K562 (cell line): ENCODE results near the gene LEPR. TPM values are rescaled to one million over a fixed set of nuclear protein-coding genes. Genes with fewer than 3 reads are reported as not detected.

ENCODE experiments used
- CBX8 ChIP-seq: fragments of 200-600 bp; sonication (generic); IDR thresholded peaks from 2 replicates; pipeline ENCODE4 v1.6.1; 2012; ENCODE audit warnings: borderline replicate concordance, mixed run types, low read depth, mild to moderate bottlenecking, moderate library complexity, mixed read lengths, low read length, control low read depth, inconsistent platforms; ENCODE audit not compliant: poor library complexity, severe bottlenecking; ENCODE audit errors: extremely low read depth
- CEBPB ChIP-seq: fragments of 450-650 bp; IDR thresholded peaks from 2 replicates; pipeline ENCODE4 v1.6.1; 2016; ENCODE audit warnings: missing genetic modification characterization, missing compliant biosample characterization
- COPS2 ChIP-seq: fragments of 450-650 bp; conservative IDR thresholded peaks from 2 replicates; pipeline ENCODE4 v1.6.1; 2016; ENCODE audit warnings: mild to moderate bottlenecking, moderate library complexity
- CSDE1 ChIP-seq, 2 experiments: fragments of 450-650 bp; IDR thresholded peaks; 2 replicates each; pipeline ENCODE4 v1.6.1; 2016; ENCODE audit warnings: mild to moderate bottlenecking in 1 of 2
- ETV6 ChIP-seq, 3 experiments: fragments of 150-350 bp in 1 of 3; sonication (generic) in 1 of 3; formaldehyde crosslinking in 1 of 3; IDR thresholded peaks; 2 replicates each; pipeline versions ENCODE4 v1.6.1 to v1.8.0; 2014 to 2022; ENCODE audit warnings: borderline replicate concordance in 2 of 3, low read depth in 2 of 3, antibody characterized with exemption in 1 of 3, low read length in 1 of 3, mild to moderate bottlenecking in 1 of 3, missing genetic modification reagents in 1 of 3
- GTF2E2 ChIP-seq: fragments of 200-800 bp; sonication (Bioruptor generic); IDR thresholded peaks from 2 replicates; pipeline ENCODE4 v1.6.1; 2016; ENCODE audit warnings: missing genetic modification characterization, missing compliant biosample characterization
- HDAC1 ChIP-seq, 2 experiments: fragments of 450-650 bp; IDR thresholded peaks; 2 replicates each; pipeline ENCODE4 v1.6.1; 2016 to 2017; ENCODE audit warnings: inconsistent platforms in 1 of 2, mild to moderate bottlenecking in 1 of 2, moderate library complexity in 1 of 2
- HDAC3 ChIP-seq: fragments of 450-650 bp; IDR thresholded peaks from 2 replicates; pipeline ENCODE4 v1.6.1; 2018; ENCODE audit warnings: borderline replicate concordance, mild to moderate bottlenecking, moderate library complexity; ENCODE audit not compliant: partially characterized antibody
- ILK ChIP-seq: fragments of 450-650 bp; IDR thresholded peaks from 2 replicates; pipeline ENCODE4 v1.6.1; 2016; ENCODE audit warnings: missing genetic modification characterization, low read depth, mild to moderate bottlenecking, missing compliant biosample characterization, moderate library complexity, borderline replicate concordance
- L3MBTL2 ChIP-seq: fragments of 450-650 bp; IDR thresholded peaks from 2 replicates; pipeline ENCODE4 v1.6.1; 2016; ENCODE audit warnings: mild to moderate bottlenecking, moderate library complexity
- MAFG ChIP-seq: fragments of 450-650 bp; conservative IDR thresholded peaks from 2 replicates; pipeline ENCODE4 v1.6.1; 2016; ENCODE audit warnings: missing genetic modification characterization, missing compliant biosample characterization
- OTX1 ChIP-seq: fragments of 450-650 bp; formaldehyde crosslinking; IDR thresholded peaks from 2 replicates; pipeline ENCODE4 v1.4.0; 2022; ENCODE audit warnings: mild to moderate bottlenecking
- PPARD ChIP-seq: fragments of 250-450 bp; sonication (Bioruptor Pico); IDR thresholded peaks from 2 replicates; pipeline ENCODE4 v1.8.0; 2022; ENCODE audit warnings: inconsistent platforms, mild to moderate bottlenecking, moderate library complexity
- SIRT6 ChIP-seq: IDR thresholded peaks from one replicate; pipeline ENCODE4 v1.6.1; 2012; ENCODE audit warnings: low read depth, mild to moderate bottlenecking, control low read depth, inconsistent platforms, low read length, moderate library complexity
- SRSF7 ChIP-seq: fragments of 200-400 bp; formaldehyde crosslinking; optimal IDR thresholded peaks from 2 replicates; pipeline ENCODE3; 2017; ENCODE audit warnings: mild to moderate bottlenecking, low read depth, low read length
- TCF7 ChIP-seq: sonication (generic); IDR thresholded peaks from 2 replicates; pipeline ENCODE4 v1.6.1; 2016; ENCODE audit warnings: antibody characterized with exemption, borderline replicate concordance
- U2AF1 ChIP-seq: fragments of 200-400 bp; formaldehyde crosslinking; optimal IDR thresholded peaks from 2 replicates; pipeline ENCODE3; 2017; ENCODE audit warnings: mild to moderate bottlenecking, low read depth, low read length, moderate library complexity
- XRCC3 ChIP-seq: fragments of 450-650 bp; IDR thresholded peaks from 2 replicates; pipeline ENCODE4 v1.6.1; 2017; ENCODE audit warnings: mild to moderate bottlenecking, moderate library complexity
- ZC3H11A ChIP-seq: IDR thresholded peaks from 2 replicates; pipeline ENCODE4 v1.6.1; 2012; ENCODE audit warnings: low read depth, low read length, improper control_type of control experiment
- ZKSCAN8 ChIP-seq: fragments of 200-800 bp; sonication (Bioruptor generic); IDR thresholded peaks from 2 replicates; pipeline ENCODE4 v1.6.1; 2016; ENCODE audit warnings: missing genetic modification characterization, missing compliant biosample characterization
- ZNF175 ChIP-seq: fragments of 200-800 bp; sonication (Bioruptor generic); IDR thresholded peaks from 2 replicates; pipeline ENCODE4 v1.6.1; 2016; ENCODE audit warnings: low read depth, mild to moderate bottlenecking, missing genetic modification characterization, missing compliant biosample characterization
- ZNF23 ChIP-seq: fragments of 250-450 bp; sonication (Bioruptor Pico); IDR thresholded peaks from 2 replicates; pipeline ENCODE4 v1.4.0; 2020; ENCODE audit warnings: mild to moderate bottlenecking
- ZNF282 ChIP-seq: sonication (generic); formaldehyde crosslinking; IDR thresholded peaks from 2 replicates; pipeline ENCODE4 v1.8.1; 2023; ENCODE audit warnings: missing genetic modification reagents
- polyA plus RNA-seq, 8 experiments: library from polyadenylated mRNA; depleted of rRNA in 4 of 8; stranded (reverse) in 5 of 8; unstranded in 3 of 8; fragments of >200 nt; fragmentation: Nextera tagmentation in 2 of 8; fragmentation: Illumina TruSeq in 1 of 8; extraction: Ambion mirVana in 2 of 8; extraction: Trizol in 1 of 8; gene quantifications; 2 replicates each; pipeline versions ENCODE4 v1.2.1 to v1.2.3, GENCODE V29; 2011 to 2014; ENCODE audit warnings: inconsistent platforms in 1 of 8, missing spikeins in 1 of 8
- total RNA-seq, 7 experiments: library from RNA; depleted of rRNA in 6 of 7; stranded (reverse); fragments of >200 nt in 6 of 7; fragmentation: Illumina TruSeq in 2 of 7; extraction: Trizol in 2 of 7; gene quantifications; 2 replicates each; pipeline versions ENCODE4 v1.2.1 to v1.2.3, GENCODE V29; 2011 to 2021; ENCODE audit warnings: low replicate concordance in 1 of 7
- TF ChIP-seq, protein P1 (sequence below): fragments of 450-650 bp; IDR thresholded peaks from 2 replicates; pipeline ENCODE4 v1.6.1; 2018; ENCODE audit warnings: mild to moderate bottlenecking, low read depth; ENCODE audit not compliant: partially characterized antibody
- TF ChIP-seq, protein P2 (sequence below): fragments of 450-650 bp; conservative IDR thresholded peaks from 2 replicates; pipeline ENCODE4 v1.6.1; 2016; ENCODE audit warnings: missing genetic modification characterization, low read depth, mild to moderate bottlenecking, missing compliant biosample characterization, moderate library complexity
- TF ChIP-seq, protein P3 (sequence below): fragments of 450-650 bp; conservative IDR thresholded peaks from 2 replicates; pipeline ENCODE4 v1.6.1; 2016; ENCODE audit warnings: missing genetic modification characterization, low read depth, mild to moderate bottlenecking, control low read depth, missing compliant biosample characterization

LEPR gene
- total and polyA plus RNA-seq, 9 of the 15 experiments (the other 6 are each of a cell fraction or from before 2014, with no cell fraction given): 12.2 to 111 (median 43.1) TPM

DNA sequence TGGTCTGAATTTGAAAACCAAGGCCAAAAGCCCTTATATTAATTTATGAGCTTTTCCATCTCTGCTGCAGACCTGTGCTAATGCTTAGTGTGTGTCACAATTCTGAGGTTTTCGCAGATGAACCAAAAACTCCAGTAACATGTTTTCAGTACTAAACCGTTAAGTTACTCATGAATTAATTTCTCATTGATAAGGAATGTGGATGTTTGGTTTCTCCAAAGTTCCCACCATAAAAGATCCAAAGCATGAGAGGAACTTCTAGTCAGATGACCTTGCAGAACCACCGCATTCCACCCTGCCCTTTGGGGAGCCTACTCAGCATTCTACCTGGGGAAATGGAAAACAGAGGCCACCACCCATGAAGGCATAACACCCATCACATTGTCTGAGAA lies 7.5 kb upstream of the LEPR start (continued):
- TF ChIP-seq, protein P1, sequence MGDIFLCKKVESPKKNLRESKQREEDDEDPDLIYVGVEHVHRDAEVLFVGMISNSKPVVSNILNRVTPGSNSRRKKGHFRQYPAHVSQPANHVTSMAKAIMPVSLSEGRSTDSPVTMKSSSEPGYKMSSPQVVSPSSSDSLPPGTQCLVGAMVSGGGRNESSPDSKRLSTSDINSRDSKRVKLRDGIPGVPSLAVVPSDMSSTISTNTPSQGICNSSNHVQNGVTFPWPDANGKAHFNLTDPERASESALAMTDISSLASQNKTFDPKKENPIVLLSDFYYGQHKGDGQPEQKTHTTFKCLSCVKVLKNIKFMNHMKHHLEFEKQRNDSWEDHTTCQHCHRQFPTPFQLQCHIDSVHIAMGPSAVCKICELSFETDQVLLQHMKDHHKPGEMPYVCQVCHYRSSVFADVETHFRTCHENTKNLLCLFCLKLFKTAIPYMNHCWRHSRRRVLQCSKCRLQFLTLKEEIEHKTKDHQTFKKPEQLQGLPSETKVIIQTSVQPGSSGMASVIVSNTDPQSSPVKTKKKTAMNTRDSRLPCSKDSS: no peak
- 0 out of 2 replicates have a peak, but pooled peaks have one; percentile 8 for TF ChIP-seq ZKSCAN8 (CRISPR knock-in tag)
- no peak for TF ChIP-seq PPARD
- no peak for TF ChIP-seq TCF7
- TF ChIP-seq, protein P2, sequence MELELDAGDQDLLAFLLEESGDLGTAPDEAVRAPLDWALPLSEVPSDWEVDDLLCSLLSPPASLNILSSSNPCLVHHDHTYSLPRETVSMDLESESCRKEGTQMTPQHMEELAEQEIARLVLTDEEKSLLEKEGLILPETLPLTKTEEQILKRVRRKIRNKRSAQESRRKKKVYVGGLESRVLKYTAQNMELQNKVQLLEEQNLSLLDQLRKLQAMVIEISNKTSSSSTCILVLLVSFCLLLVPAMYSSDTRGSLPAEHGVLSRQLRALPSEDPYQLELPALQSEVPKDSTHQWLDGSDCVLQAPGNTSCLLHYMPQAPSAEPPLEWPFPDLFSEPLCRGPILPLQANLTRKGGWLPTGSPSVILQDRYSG (tag): no peak
- no peak for TF ChIP-seq HDAC1 (IDR thresholded peaks at IDR 0.05)
- TF ChIP-seq COPS2: no peak
- no peak for TF ChIP-seq ZC3H11A
- TF ChIP-seq SRSF7: no peak
- no peak for TF ChIP-seq CBX8
- TF ChIP-seq ETV6 (IDR thresholded peaks at IDR 0.05; ENCODE audit: borderline replicate concordance in 1 of 2, low read depth in 2 of 2, low read length in 1 of 2): no peak; a peak in 1 of 4 replicates
- no peak for TF ChIP-seq ETV6 (CRISPR knock-in tag; IDR thresholded peaks at IDR 0.05; ENCODE audit: borderline replicate concordance)
- TF ChIP-seq XRCC3: no peak
- TF ChIP-seq HDAC3: no peak
- no peak for TF ChIP-seq ZNF175
- TF ChIP-seq L3MBTL2: no peak
- no peak for TF ChIP-seq SIRT6
- peak; percentile 26 for TF ChIP-seq MAFG (tag)
- TF ChIP-seq GTF2E2 (tag): 0 out of 2 replicates have a peak, but pooled peaks have one; percentile 9
- TF ChIP-seq ZNF282 (CRISPR knock-in tag): no peak
- 0 out of 2 replicates have a peak, but pooled peaks have one; percentile 16 for TF ChIP-seq ZNF23 (CRISPR knock-in tag)
- TF ChIP-seq CEBPB (tag): no peak
- no peak for TF ChIP-seq OTX1
- peak in 1 of 2 experiments; percentile 14; a peak in 1 of 4 replicates for TF ChIP-seq CSDE1 (IDR thresholded peaks at IDR 0.05)
- no peak for TF ChIP-seq U2AF1
- no peak for TF ChIP-seq ILK (tag)
- TF ChIP-seq, protein P3, sequence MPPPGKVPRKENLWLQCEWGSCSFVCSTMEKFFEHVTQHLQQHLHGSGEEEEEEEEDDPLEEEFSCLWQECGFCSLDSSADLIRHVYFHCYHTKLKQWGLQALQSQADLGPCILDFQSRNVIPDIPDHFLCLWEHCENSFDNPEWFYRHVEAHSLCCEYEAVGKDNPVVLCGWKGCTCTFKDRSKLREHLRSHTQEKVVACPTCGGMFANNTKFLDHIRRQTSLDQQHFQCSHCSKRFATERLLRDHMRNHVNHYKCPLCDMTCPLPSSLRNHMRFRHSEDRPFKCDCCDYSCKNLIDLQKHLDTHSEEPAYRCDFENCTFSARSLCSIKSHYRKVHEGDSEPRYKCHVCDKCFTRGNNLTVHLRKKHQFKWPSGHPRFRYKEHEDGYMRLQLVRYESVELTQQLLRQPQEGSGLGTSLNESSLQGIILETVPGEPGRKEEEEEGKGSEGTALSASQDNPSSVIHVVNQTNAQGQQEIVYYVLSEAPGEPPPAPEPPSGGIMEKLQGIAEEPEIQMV (tag): 0 out of 2 replicates have a peak, but pooled peaks have one; percentile 30
